A549 (cell line): ENCODE results near the gene METTL5.

Source experiments
- EP300 ChIP-seq, 2 experiments: fragments of >200 bp; sonication (Bioruptor Twin); formaldehyde crosslinking; IDR thresholded peaks; 2 replicates in 1 of 2; 3 replicates in 1 of 2; pipeline ENCODE4 v1.6.1; 2016 to 2017
- NR3C1 ChIP-seq: fragments of >200 bp; sonication (Bioruptor Twin); formaldehyde crosslinking; IDR thresholded peaks from 3 replicates; pipeline ENCODE4 v1.6.1; 2017
- POLR2A ChIP-seq: IDR thresholded peaks from 2 replicates; pipeline ENCODE4 v1.6.1; 2012; ENCODE audit warnings: mild to moderate bottlenecking, low read length

GRCh38 chr2:169806586-169806985 is 18.1 kb downstream of the METTL5 start:
- TF ChIP-seq NR3C1 (no peak), POLR2A (no peak), EP300 (IDR thresholded peaks at IDR 0.05) (no peak)
